Liver (tissue), 3 donors: Measurements from ENCODE around the gene RPA3.

Experiments
- EGR1 ChIP-seq, 2 donors: IDR thresholded peaks; 2 replicates each; pipeline ENCODE4 v1.6.1; 2016 to 2018; ENCODE audit warnings: antibody characterized with exemption in 2 of 2, low read depth in 2 of 2
- FOXA1 ChIP-seq: IDR thresholded peaks from 2 replicates; pipeline ENCODE4 v1.6.1; 2016; ENCODE audit warnings: antibody characterized with exemption
- HNF4G ChIP-seq: IDR thresholded peaks from 2 replicates; pipeline ENCODE4 v1.6.1; 2016; ENCODE audit warnings: antibody characterized with exemption
- NR2F2 ChIP-seq: IDR thresholded peaks from 2 replicates; pipeline ENCODE4 v1.6.1; 2016; ENCODE audit warnings: antibody characterized with exemption
- RAD21 ChIP-seq, 2 donors: IDR thresholded peaks; 2 replicates each; pipeline ENCODE4 v1.6.1; 2016; ENCODE audit warnings: antibody characterized with exemption in 2 of 2, mild to moderate bottlenecking in 2 of 2
- RXRA ChIP-seq, 2 donors: IDR thresholded peaks; 2 replicates each; pipeline ENCODE4 v1.6.1; 2017 to 2018; ENCODE audit warnings: antibody characterized with exemption in 2 of 2, mild to moderate bottlenecking in 1 of 2
- SP1 ChIP-seq: IDR thresholded peaks from 2 replicates; pipeline ENCODE4 v1.6.1; 2018; ENCODE audit warnings: antibody characterized with exemption, mild to moderate bottlenecking
- TAF1 ChIP-seq: conservative IDR thresholded peaks from 2 replicates; pipeline ENCODE4 v1.6.1; 2016; ENCODE audit warnings: antibody characterized with exemption, mild to moderate bottlenecking
- TF ChIP-seq, protein P1 (sequence below): fragments of 150-350 bp; IDR thresholded peaks from 2 replicates; pipeline ENCODE4 v1.5.1; 2017; ENCODE audit warnings: improper control_type of control experiment, low read depth, low read length; ENCODE audit not compliant: missing input control
- TF ChIP-seq, protein P2 (sequence below): IDR thresholded peaks from 2 replicates; pipeline ENCODE4 v1.6.1; 2016; ENCODE audit warnings: antibody characterized with exemption
- TF ChIP-seq, protein P3 (sequence below): IDR thresholded peaks from 2 replicates; pipeline ENCODE4 v1.6.1; 2016; ENCODE audit warnings: antibody characterized with exemption
- TF ChIP-seq, protein P4 (sequence below): IDR thresholded peaks from 2 replicates; pipeline ENCODE4 v1.6.1; 2016; ENCODE audit warnings: antibody characterized with exemption, mild to moderate bottlenecking
- TF ChIP-seq, protein P5 (sequence below): IDR thresholded peaks from 2 replicates; pipeline ENCODE4 v1.6.1; 2016; ENCODE audit warnings: antibody characterized with exemption
- donor health status: healthy.
- donor health status: healthy.

DNA sequence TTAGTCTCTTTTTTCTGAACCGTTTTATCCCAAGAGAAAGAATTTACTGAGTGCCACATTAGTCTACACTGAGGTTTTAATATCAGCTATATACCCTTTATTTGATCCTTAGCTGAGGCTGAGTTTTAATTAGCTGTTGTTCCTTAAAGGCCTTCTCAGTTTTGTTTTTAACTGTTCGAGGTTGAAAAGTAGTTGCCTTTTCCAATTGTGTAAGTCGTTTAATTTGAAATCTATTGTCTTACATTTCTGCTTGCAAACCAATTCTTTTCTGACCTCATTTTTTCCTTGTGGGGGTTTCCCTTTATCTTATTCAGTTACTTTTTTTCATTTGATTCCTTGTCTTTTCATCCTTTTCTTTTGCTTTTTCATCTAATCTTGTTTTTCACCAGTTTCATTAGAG lies 47.0 kb downstream of the RPA3 start:
- TF ChIP-seq, protein P1, sequence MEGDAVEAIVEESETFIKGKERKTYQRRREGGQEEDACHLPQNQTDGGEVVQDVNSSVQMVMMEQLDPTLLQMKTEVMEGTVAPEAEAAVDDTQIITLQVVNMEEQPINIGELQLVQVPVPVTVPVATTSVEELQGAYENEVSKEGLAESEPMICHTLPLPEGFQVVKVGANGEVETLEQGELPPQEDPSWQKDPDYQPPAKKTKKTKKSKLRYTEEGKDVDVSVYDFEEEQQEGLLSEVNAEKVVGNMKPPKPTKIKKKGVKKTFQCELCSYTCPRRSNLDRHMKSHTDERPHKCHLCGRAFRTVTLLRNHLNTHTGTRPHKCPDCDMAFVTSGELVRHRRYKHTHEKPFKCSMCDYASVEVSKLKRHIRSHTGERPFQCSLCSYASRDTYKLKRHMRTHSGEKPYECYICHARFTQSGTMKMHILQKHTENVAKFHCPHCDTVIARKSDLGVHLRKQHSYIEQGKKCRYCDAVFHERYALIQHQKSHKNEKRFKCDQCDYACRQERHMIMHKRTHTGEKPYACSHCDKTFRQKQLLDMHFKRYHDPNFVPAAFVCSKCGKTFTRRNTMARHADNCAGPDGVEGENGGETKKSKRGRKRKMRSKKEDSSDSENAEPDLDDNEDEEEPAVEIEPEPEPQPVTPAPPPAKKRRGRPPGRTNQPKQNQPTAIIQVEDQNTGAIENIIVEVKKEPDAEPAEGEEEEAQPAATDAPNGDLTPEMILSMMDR = no peak
- no peak for TF ChIP-seq RAD21 (IDR thresholded peaks at IDR 0.05)
- TF ChIP-seq, protein P2, sequence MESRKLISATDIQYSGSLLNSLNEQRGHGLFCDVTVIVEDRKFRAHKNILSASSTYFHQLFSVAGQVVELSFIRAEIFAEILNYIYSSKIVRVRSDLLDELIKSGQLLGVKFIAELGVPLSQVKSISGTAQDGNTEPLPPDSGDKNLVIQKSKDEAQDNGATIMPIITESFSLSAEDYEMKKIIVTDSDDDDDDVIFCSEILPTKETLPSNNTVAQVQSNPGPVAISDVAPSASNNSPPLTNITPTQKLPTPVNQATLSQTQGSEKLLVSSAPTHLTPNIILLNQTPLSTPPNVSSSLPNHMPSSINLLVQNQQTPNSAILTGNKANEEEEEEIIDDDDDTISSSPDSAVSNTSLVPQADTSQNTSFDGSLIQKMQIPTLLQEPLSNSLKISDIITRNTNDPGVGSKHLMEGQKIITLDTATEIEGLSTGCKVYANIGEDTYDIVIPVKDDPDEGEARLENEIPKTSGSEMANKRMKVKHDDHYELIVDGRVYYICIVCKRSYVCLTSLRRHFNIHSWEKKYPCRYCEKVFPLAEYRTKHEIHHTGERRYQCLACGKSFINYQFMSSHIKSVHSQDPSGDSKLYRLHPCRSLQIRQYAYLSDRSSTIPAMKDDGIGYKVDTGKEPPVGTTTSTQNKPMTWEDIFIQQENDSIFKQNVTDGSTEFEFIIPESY = no peak
- TF ChIP-seq, protein P3, sequence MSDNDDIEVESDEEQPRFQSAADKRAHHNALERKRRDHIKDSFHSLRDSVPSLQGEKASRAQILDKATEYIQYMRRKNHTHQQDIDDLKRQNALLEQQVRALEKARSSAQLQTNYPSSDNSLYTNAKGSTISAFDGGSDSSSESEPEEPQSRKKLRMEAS = no peak
- no peak for TF ChIP-seq NR2F2
- TF ChIP-seq, protein P4, sequence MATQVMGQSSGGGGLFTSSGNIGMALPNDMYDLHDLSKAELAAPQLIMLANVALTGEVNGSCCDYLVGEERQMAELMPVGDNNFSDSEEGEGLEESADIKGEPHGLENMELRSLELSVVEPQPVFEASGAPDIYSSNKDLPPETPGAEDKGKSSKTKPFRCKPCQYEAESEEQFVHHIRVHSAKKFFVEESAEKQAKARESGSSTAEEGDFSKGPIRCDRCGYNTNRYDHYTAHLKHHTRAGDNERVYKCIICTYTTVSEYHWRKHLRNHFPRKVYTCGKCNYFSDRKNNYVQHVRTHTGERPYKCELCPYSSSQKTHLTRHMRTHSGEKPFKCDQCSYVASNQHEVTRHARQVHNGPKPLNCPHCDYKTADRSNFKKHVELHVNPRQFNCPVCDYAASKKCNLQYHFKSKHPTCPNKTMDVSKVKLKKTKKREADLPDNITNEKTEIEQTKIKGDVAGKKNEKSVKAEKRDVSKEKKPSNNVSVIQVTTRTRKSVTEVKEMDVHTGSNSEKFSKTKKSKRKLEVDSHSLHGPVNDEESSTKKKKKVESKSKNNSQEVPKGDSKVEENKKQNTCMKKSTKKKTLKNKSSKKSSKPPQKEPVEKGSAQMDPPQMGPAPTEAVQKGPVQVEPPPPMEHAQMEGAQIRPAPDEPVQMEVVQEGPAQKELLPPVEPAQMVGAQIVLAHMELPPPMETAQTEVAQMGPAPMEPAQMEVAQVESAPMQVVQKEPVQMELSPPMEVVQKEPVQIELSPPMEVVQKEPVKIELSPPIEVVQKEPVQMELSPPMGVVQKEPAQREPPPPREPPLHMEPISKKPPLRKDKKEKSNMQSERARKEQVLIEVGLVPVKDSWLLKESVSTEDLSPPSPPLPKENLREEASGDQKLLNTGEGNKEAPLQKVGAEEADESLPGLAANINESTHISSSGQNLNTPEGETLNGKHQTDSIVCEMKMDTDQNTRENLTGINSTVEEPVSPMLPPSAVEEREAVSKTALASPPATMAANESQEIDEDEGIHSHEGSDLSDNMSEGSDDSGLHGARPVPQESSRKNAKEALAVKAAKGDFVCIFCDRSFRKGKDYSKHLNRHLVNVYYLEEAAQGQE = no peak
- no peak for TF ChIP-seq SP1
- TF ChIP-seq RXRA (IDR thresholded peaks at IDR 0.05) = no peak
- no peak for TF ChIP-seq EGR1 (IDR thresholded peaks at IDR 0.05; ENCODE audit: low read depth in 2 of 2)
- TF ChIP-seq, protein P5, sequence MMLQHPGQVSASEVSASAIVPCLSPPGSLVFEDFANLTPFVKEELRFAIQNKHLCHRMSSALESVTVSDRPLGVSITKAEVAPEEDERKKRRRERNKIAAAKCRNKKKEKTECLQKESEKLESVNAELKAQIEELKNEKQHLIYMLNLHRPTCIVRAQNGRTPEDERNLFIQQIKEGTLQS = no peak
- TF ChIP-seq TAF1 = no peak
- TF ChIP-seq FOXA1 = no peak
- no peak for TF ChIP-seq HNF4G
